K562 (cell line): ENCODE data around the gene IFT52. TPM values are rescaled to one million over a fixed set of nuclear protein-coding genes. Genes with fewer than 3 reads are reported as not detected.

ENCODE experiments used
- ATAC-seq: fragments of 200-7000 bp; cut with Tn5 transposase; 3 replicates; pipeline ENCODE4 v1.9.1; 2020; ENCODE audit warnings: moderate library complexity
- BruUV-seq: library from RNA; stranded (reverse); fragments of 400-500 nt; replicated peaks from 2 replicates; lab custom pipeline; 2021; lab: Mats Ljungman, UMichigan
- CTCF ChIA-PET: fragments of 300-600 bp; formaldehyde crosslinking; extraction: SDS; loops from one replicate; lab custom pipeline; 2021; ENCODE audit warnings: low intra/inter-chr PET ratio; lab: Yijun Ruan, JAX
- POLR2A ChIA-PET: fragments of 300-600, 350-650 bp; sonication (Branson Sonifier 250); formaldehyde crosslinking; extraction: SDS; loops from one replicate; lab custom pipeline; 2021; ENCODE audit warnings: antibody characterized with exemption, inconsistent platforms; lab: Yijun Ruan, JAX
- DNase-seq, 4 experiments: peaks; one replicate each; pipeline versions ENCODE4 v3.0.0 to v3.0.0-alpha.2; 2011 to 2018; ENCODE audit warnings: low spot score in 3 of 4, mixed read lengths in 3 of 4; ENCODE audit errors: extremely low read depth in 1 of 4
- FAIRE-seq: peaks from 2 replicates; lab custom pipeline; 2011; peaks lifted over from hg19 to GRCh38; lab: Jason Lieb, UNC
- H2AFZ ChIP-seq: 2 replicates; pipeline ENCODE4 v1.6.0; 2011; ENCODE audit warnings: low read depth, low read length, control low read depth, inconsistent platforms
- H3K27ac ChIP-seq: fragments of 200-600 bp; 3 replicates; pipeline ENCODE4 v1.8.0; 2011; ENCODE audit warnings: low read depth, mild to moderate bottlenecking, control low read depth, inconsistent platforms, low read length, moderate library complexity, mixed read lengths; ENCODE audit errors: extremely low read depth
- H3K27me3 ChIP-seq, 2 experiments: fragments of 300-600 bp in 1 of 2; 2 replicates in 1 of 2; 3 replicates in 1 of 2; pipeline versions ENCODE4 v1.6.0 to v1.8.0; 2011; ENCODE audit warnings: inconsistent platforms in 2 of 2, low read length in 2 of 2, mild to moderate bottlenecking in 1 of 2, mixed read lengths in 1 of 2, moderate library complexity in 1 of 2; ENCODE audit not compliant: control insufficient read depth in 2 of 2, insufficient read depth in 2 of 2
- H3K36me3 ChIP-seq: fragments of 300-600 bp; 3 replicates; pipeline ENCODE4 v1.8.0; 2011; ENCODE audit warnings: mild to moderate bottlenecking, low read length, inconsistent platforms; ENCODE audit not compliant: control insufficient read depth, insufficient read depth
- H3K4me1 ChIP-seq, 2 experiments: fragments of 200-600 bp in 1 of 2; replicated peaks in 1 of 2; 2 replicates in 1 of 2; 3 replicates in 1 of 2; pipeline versions ENCODE4 v1.5.1 to v1.8.0; 2011; ENCODE audit warnings: inconsistent platforms in 2 of 2, low read length in 2 of 2, mild to moderate bottlenecking in 1 of 2, mixed read lengths in 1 of 2, moderate library complexity in 1 of 2; ENCODE audit not compliant: control insufficient read depth in 2 of 2, insufficient read depth in 2 of 2
- H3K4me2 ChIP-seq: 2 replicates; pipeline ENCODE4 v1.6.1; 2011; ENCODE audit warnings: low read length, control low read depth, inconsistent platforms, mixed read lengths; ENCODE audit not compliant: insufficient read depth
- H3K4me3 ChIP-seq: fragments of 200-600 bp; sonication (generic), shearing (Covaris generic); 2 replicates; pipeline ENCODE4 v1.5.1; 2016; ENCODE audit warnings: control low read depth, inconsistent platforms
- H3K79me2 ChIP-seq: fragments of 200-600 bp; 3 replicates; pipeline ENCODE4 v1.8.0; 2011; ENCODE audit warnings: low read length, inconsistent platforms; ENCODE audit not compliant: control insufficient read depth, insufficient read depth
- H3K9ac ChIP-seq, 2 experiments: 2 replicates each; pipeline versions ENCODE4 v1.6.0 to v1.6.1; 2011; ENCODE audit warnings: low read depth in 2 of 2, low read length in 2 of 2, control low read depth in 1 of 2, inconsistent platforms in 1 of 2, mild to moderate bottlenecking in 1 of 2, mixed read lengths in 1 of 2; ENCODE audit not compliant: insufficient read depth in 1 of 2
- H3K9me1 ChIP-seq: one replicate; pipeline ENCODE4 v1.6.0; 2011; ENCODE audit warnings: inconsistent platforms, mild to moderate bottlenecking, low read length, moderate library complexity; ENCODE audit not compliant: control insufficient read depth, insufficient read depth
- H3K9me3 ChIP-seq: replicated peaks from 2 replicates; pipeline ENCODE4 v1.5.1; 2011; ENCODE audit warnings: low read depth, low read length, inconsistent platforms; ENCODE audit not compliant: control insufficient read depth, insufficient read depth
- H4K20me1 ChIP-seq: replicated peaks from 2 replicates; pipeline ENCODE4 v1.6.1; 2011; ENCODE audit warnings: low read length, inconsistent platforms, mixed read lengths; ENCODE audit not compliant: control insufficient read depth, insufficient read depth
- MCM5 ChIP-seq: fragments of 450-650 bp; IDR thresholded peaks from 2 replicates; pipeline ENCODE4 v1.6.1; 2016; ENCODE audit warnings: low read depth
- WGBS: fragments of 100-300 bp; shearing (Covaris generic); methylation state at CpG from one replicate; pipeline ENCODE4 v1.1.6; 2016; ENCODE audit warnings: low coverage, mixed read lengths; ENCODE audit not compliant: insufficient coverage; ENCODE audit errors: missing lambda C conversion rate; 5-methylcytosine and 5-hydroxymethylcytosine counted together
- in situ Hi-C: fragments of 300-500 bp; cut with MboI; formaldehyde crosslinking; loops from 4 replicates; pipeline ENCODE4 v1.15.0; 2018; ENCODE audit warnings: inconsistent platforms, mixed read lengths
- intact Hi-C: fragments of 100-400 bp; cut with micrococcal nuclease; formaldehyde crosslinking; loops from 2 replicates; pipeline ENCODE4 v1.14.2; 2022
- polyA plus RNA-seq, 8 experiments: library from polyadenylated mRNA; depleted of rRNA in 4 of 8; stranded (reverse) in 5 of 8; unstranded in 3 of 8; fragments of >200 nt; fragmentation: Nextera tagmentation in 2 of 8; fragmentation: Illumina TruSeq in 1 of 8; extraction: Ambion mirVana in 2 of 8; extraction: Trizol in 1 of 8; gene quantifications; 2 replicates each; pipeline versions ENCODE4 v1.2.1 to v1.2.3, GENCODE V29; 2011 to 2014; ENCODE audit warnings: inconsistent platforms in 1 of 8, missing spikeins in 1 of 8
- total RNA-seq, 7 experiments: library from RNA; depleted of rRNA in 6 of 7; stranded (reverse); fragments of >200 nt in 6 of 7; fragmentation: Illumina TruSeq in 2 of 7; extraction: Trizol in 2 of 7; gene quantifications; 2 replicates each; pipeline versions ENCODE4 v1.2.1 to v1.2.3, GENCODE V29; 2011 to 2021; ENCODE audit warnings: low replicate concordance in 1 of 7
- TF ChIP-seq, protein P1 (sequence below), 3 experiments: IDR thresholded peaks in 2 of 3; conservative IDR thresholded peaks in 1 of 3; 2 replicates each; pipeline ENCODE4 v1.5.1; 2011 to 2012; ENCODE audit warnings: low read length in 3 of 3, mild to moderate bottlenecking in 3 of 3, control low read depth in 2 of 3, improper control_type of control experiment in 1 of 3, inconsistent platforms in 1 of 3, low read depth in 1 of 3, mixed read lengths in 1 of 3, moderate library complexity in 1 of 3; ENCODE audit not compliant: insufficient read depth in 2 of 3

IFT52 gene
- total and polyA plus RNA-seq, 9 of the 15 experiments (the other 6 are each of a cell fraction or from before 2014, with no cell fraction given) = 11.0 to 31.4 (median 20.4) TPM

DNA sequence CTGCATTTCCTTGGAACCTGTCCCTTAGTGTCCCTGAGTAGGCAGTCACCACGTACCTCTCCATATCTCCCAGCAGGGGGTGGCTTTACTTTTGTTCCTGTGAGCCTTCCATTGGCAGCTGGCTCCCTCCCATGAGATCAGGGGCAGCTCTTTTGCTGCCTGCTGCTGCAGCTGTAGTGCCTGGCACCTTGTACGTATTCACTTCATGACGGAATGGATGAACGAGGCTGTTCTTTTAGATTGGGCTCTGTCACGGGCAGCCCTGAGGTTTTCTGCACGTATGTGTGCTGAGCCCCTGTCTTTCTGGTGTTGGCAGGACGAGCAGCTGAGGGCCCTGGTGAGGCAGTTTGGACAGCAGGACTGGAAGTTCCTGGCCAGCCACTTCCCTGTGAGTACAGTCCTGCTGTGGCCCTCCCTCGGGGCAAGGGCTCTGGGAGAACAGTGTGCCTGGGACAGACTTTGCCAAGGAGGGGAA lies 90.8 kb downstream of the IFT52 start:
- in situ Hi-C loops (no loop called here), intact Hi-C loops (no loop called here)
- WGBS = 95% methylated on average over 7 of the region's 8 CpGs
- DNase-seq (peak in 2 of 4 experiments; percentile 20 to 26), FAIRE-seq (no peak), ATAC-seq (0 out of 3 replicates have a peak, but pooled peaks have one; percentile 19)
- no peak overlapping the region for H3K9ac ChIP-seq
- H3K27me3 ChIP-seq = no peaks in the 10 kb centered on the region
- ChIA-PET CTCF (interaction anchor here (1.0 kb wide), 1 partner anchor 96 kb away, joined by 3 read pairs; no protein-coding TSS in a partner anchor), POLR2A (interaction anchor here (0.6 to 1.2 kb wide), 3 partner anchors 11 to 14 kb away, joined by 3 to 4 read pairs (median 3); no protein-coding TSS in a partner anchor)
- no TSS peak for BruUV-seq
- peaks cover 6% of the 10 kb centered on the region for H3K9me1 ChIP-seq
- H3K9me3 ChIP-seq = no peaks in the 10 kb centered on the region
- H3K36me3 ChIP-seq = peaks cover 59% of the 10 kb centered on the region; the same call in 2 of the 3 replicates
- no peak for TF ChIP-seq MCM5
- TF ChIP-seq, protein P1, sequence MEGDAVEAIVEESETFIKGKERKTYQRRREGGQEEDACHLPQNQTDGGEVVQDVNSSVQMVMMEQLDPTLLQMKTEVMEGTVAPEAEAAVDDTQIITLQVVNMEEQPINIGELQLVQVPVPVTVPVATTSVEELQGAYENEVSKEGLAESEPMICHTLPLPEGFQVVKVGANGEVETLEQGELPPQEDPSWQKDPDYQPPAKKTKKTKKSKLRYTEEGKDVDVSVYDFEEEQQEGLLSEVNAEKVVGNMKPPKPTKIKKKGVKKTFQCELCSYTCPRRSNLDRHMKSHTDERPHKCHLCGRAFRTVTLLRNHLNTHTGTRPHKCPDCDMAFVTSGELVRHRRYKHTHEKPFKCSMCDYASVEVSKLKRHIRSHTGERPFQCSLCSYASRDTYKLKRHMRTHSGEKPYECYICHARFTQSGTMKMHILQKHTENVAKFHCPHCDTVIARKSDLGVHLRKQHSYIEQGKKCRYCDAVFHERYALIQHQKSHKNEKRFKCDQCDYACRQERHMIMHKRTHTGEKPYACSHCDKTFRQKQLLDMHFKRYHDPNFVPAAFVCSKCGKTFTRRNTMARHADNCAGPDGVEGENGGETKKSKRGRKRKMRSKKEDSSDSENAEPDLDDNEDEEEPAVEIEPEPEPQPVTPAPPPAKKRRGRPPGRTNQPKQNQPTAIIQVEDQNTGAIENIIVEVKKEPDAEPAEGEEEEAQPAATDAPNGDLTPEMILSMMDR (IDR thresholded peaks at IDR 0.05 in 2 of 3, conservative IDR thresholded peaks at IDR 0.05 in 1 of 3; ENCODE audit: insufficient read depth in 2 of 3, low read depth in 1 of 3, low read length in 3 of 3) = peak in 2 of 3 experiments; percentile 11 to 25; a peak in 1 of 6 replicates
- H2AFZ ChIP-seq = no peak overlapping the region
- peaks cover 22% of the 10 kb centered on the region for H3K79me2 ChIP-seq
- peaks cover 9 to 10% of the 10 kb centered on the region in 2 experiments; a peak in 4 of 5 replicates for H3K4me1 ChIP-seq
- H4K20me1 ChIP-seq = peaks cover 16% of the 10 kb centered on the region
- H3K4me2 ChIP-seq = no peak overlapping the region
- H3K4me3 ChIP-seq = no peak overlapping the region
- H3K27ac ChIP-seq = no peak overlapping the region
